ENCODE measurements around the gene CFAP92.

The CFAP92 gene

GRCh38 chr3:129001101-129001805 lies 7.4 kb upstream of the CFAP92 start, which contains the start of gene EFCC1:
EFCC1 (plus strand) TSS chr3:129001304; CDS start chr3:129001629, 325 bp downstream.
- no peaks in the 10 kb centered on the region for H3K36me3 ChIP-seq (ENCODE audit: insufficient read depth, low read length)
- no peaks in the 10 kb centered on the region for H3K9me2 ChIP-seq (ENCODE audit: low read depth, low read length)
- no peaks in the 10 kb centered on the region for H3K9me3 ChIP-seq (ENCODE audit: low read length)
- H3K4me2 ChIP-seq (ENCODE audit: low read length): no peak within 1 kb of the TSS
- no peaks in the 10 kb centered on the region for H3K79me2 ChIP-seq (ENCODE audit: insufficient read depth, low read length)
- no peaks in the 10 kb centered on the region for H4K20me1 ChIP-seq (ENCODE audit: insufficient read depth, low read length)
- H3K27me3 ChIP-seq (ENCODE audit: insufficient read depth, low read length): no peaks in the 10 kb centered on the region
- H3K4me1 ChIP-seq (ENCODE audit: insufficient read depth, low read length, severe bottlenecking): peaks cover 9% of the 10 kb centered on the region
- H3K9ac ChIP-seq (ENCODE audit: low read length): no peak within 1 kb of the TSS
- H3K4me3 ChIP-seq (ENCODE audit: low read depth, low read length, poor library complexity, severe bottlenecking): no peak within 1 kb of the TSS
- no peaks in the 10 kb centered on the region for H3F3A ChIP-seq (ENCODE audit: insufficient read depth, low read length)
- no peak within 1 kb of the TSS for H3K27ac ChIP-seq (ENCODE audit: low read depth, low read length, poor library complexity, severe bottlenecking)
- TF ChIP-seq EZH2 (IDR thresholded peaks at IDR 0.05; ENCODE audit: borderline replicate concordance, low read length) (no peak), CTCF (IDR thresholded peaks at IDR 0.05; ENCODE audit: low read length) (no peak)
- no peak within 1 kb of the TSS for H2AFZ ChIP-seq (ENCODE audit: low read length)

DNA sequence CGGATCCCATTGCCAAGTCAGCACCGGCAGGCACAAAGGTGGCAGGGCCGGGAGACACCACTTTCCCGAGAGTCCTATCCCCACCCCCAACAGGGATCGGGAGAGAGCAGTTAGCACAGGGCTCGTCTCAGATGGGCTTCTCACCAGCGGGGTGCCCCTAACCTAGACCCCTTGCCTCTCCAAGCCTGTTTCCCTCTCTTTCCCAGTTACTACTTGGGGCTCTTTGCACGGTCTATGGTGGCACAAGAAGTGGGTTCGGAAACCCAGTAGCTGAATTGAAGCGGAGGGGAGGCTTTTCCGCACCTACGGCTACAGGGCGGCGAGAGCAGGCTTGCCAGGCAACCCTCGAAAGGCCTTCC lies 6.8 kb upstream of the CFAP92 start:
- peaks cover 9% of the 10 kb centered on the region for H3K4me1 ChIP-seq (ENCODE audit: insufficient read depth, low read length, severe bottlenecking)
- no peaks in the 10 kb centered on the region for H3K27me3 ChIP-seq (ENCODE audit: insufficient read depth, low read length)

DNA sequence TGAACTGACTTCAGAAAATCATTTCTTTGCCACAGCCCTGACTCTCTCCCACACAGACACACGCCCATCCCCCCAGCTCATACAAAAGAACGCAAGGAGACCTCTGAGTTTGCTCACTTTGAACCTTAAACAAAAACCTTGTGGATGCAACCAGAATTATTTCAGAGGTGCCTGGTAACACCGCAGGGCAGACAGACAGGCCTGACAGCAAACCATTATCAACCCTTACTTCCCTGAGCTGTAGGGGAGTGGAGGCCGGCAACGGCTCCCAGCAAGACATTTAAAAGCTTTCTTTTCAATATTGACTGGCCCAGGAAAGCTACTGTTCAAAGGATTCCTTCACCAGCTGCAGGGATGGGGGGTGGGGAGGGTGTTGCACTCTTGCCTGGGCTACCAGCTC lies 5.2 kb upstream of the CFAP92 start:
- no peaks in the 10 kb centered on the region for H3F3A ChIP-seq (ENCODE audit: insufficient read depth, low read length)
- H3K27ac ChIP-seq (ENCODE audit: low read depth, low read length, poor library complexity, severe bottlenecking): no peak overlapping the region
- H2AFZ ChIP-seq (ENCODE audit: low read length): no peak overlapping the region
- H3K27me3 ChIP-seq (ENCODE audit: insufficient read depth, low read length): no peaks in the 10 kb centered on the region
- H3K36me3 ChIP-seq (ENCODE audit: insufficient read depth, low read length): no peaks in the 10 kb centered on the region
- no peak for TF ChIP-seq EZH2 (IDR thresholded peaks at IDR 0.05; ENCODE audit: borderline replicate concordance, low read length)
- TF ChIP-seq CTCF (IDR thresholded peaks at IDR 0.05; ENCODE audit: low read length): no peak
- no peaks in the 10 kb centered on the region for H3K9me2 ChIP-seq (ENCODE audit: low read depth, low read length)
- H3K79me2 ChIP-seq (ENCODE audit: insufficient read depth, low read length): no peaks in the 10 kb centered on the region
- peaks cover 18% of the 10 kb centered on the region for H3K4me1 ChIP-seq (ENCODE audit: insufficient read depth, low read length, severe bottlenecking)
- no peak overlapping the region for H3K9ac ChIP-seq (ENCODE audit: low read length)
- no peaks in the 10 kb centered on the region for H3K9me3 ChIP-seq (ENCODE audit: low read length)
- no peaks in the 10 kb centered on the region for H4K20me1 ChIP-seq (ENCODE audit: insufficient read depth, low read length)
- no peak overlapping the region for H3K4me2 ChIP-seq (ENCODE audit: low read length)
- no peak overlapping the region for H3K4me3 ChIP-seq (ENCODE audit: low read depth, low read length, poor library complexity, severe bottlenecking)

More for the DNA sequence above, 6.8 kb upstream of the CFAP92 start:
- no peaks in the 10 kb centered on the region for H3K9me3 ChIP-seq (ENCODE audit: low read length)
- no peaks in the 10 kb centered on the region for H3K9me2 ChIP-seq (ENCODE audit: low read depth, low read length)
- H3K79me2 ChIP-seq (ENCODE audit: insufficient read depth, low read length): no peaks in the 10 kb centered on the region
- H3K9ac ChIP-seq (ENCODE audit: low read length): no peak overlapping the region
- H3K4me3 ChIP-seq (ENCODE audit: low read depth, low read length, poor library complexity, severe bottlenecking): no peak overlapping the region
- TF ChIP-seq CTCF (IDR thresholded peaks at IDR 0.05; ENCODE audit: low read length) (no peak), EZH2 (IDR thresholded peaks at IDR 0.05; ENCODE audit: borderline replicate concordance, low read length) (no peak)
- H3K36me3 ChIP-seq (ENCODE audit: insufficient read depth, low read length): no peaks in the 10 kb centered on the region
- no peak overlapping the region for H2AFZ ChIP-seq (ENCODE audit: low read length)
- no peak overlapping the region for H3K4me2 ChIP-seq (ENCODE audit: low read length)
- no peak overlapping the region for H3K27ac ChIP-seq (ENCODE audit: low read depth, low read length, poor library complexity, severe bottlenecking)
- H3F3A ChIP-seq (ENCODE audit: insufficient read depth, low read length): no peaks in the 10 kb centered on the region
- H4K20me1 ChIP-seq (ENCODE audit: insufficient read depth, low read length): no peaks in the 10 kb centered on the region

All from OCI-LY1 (cell line).